Measurements from ENCODE around the gene PLK2.

- no peak for TF ChIP-seq CTCF (IDR thresholded peaks at IDR 0.05)
- TF ChIP-seq POLR2A (IDR thresholded peaks at IDR 0.05), result no peak
Measured at GRCh38 chr5:58457050-58457449, 2.8 kb downstream of the PLK2 start.
